Measurements from ENCODE around the gene RBM19. TPM values are rescaled to one million over a fixed set of nuclear protein-coding genes. Genes with fewer than 3 reads are reported as not detected.

Gene RBM19
- total RNA-seq, 1 experiment from 2014 or later, result 35.7 TPM

GRCh38 chr12:113939867-113940266 lies 26.3 kb downstream of the RBM19 start:
- Mint-ChIP-seq H3K4me1 (ENCODE audit: low read depth, unreplicated experiment) (no peaks in the 10 kb centered on the region), H3K4me3 (ENCODE audit: unreplicated experiment) (no peak overlapping the region), H3K9me3 (ENCODE audit: unreplicated experiment) (no peaks in the 10 kb centered on the region), H3K36me3 (ENCODE audit: insufficient read depth, unreplicated experiment) (peaks cover 40% of the 10 kb centered on the region), H3K27ac (ENCODE audit: unreplicated experiment) (no peak overlapping the region), H3K27me3 (ENCODE audit: insufficient read depth, unreplicated experiment) (no peaks in the 10 kb centered on the region)
- H3K4me1 ChIP-seq, result no peaks in the 10 kb centered on the region
- peaks cover 1% of the 10 kb centered on the region for H3K36me3 ChIP-seq (ENCODE audit: control insufficient read depth, insufficient read depth, low read length)
- intact Hi-C loops (cut with micrococcal nuclease; ENCODE audit: unreplicated experiment), result no loop called here
- DNase-seq, result no peak
- H3K27me3 ChIP-seq (replicated peaks; ENCODE audit: control insufficient read depth, insufficient read depth, low read length), result no peaks in the 10 kb centered on the region
- POLR2A ChIA-PET, result no interaction called here
- H3K4me3 ChIP-seq (ENCODE audit: low read depth, low read length), result no peak overlapping the region
- no TSS peak for BruUV-seq (replicated peaks)
- no peaks in the 10 kb centered on the region for H3K9me3 ChIP-seq
- CTCF ChIA-PET, result no interaction called here
- TF ChIP-seq CTCF (IDR thresholded peaks at IDR 0.05; ENCODE audit: insufficient read depth in 1 of 2, low read depth in 1 of 2, low read length in 1 of 2, severe bottlenecking in 1 of 2, unreplicated experiment in 1 of 2), result no peak

- Mint-ChIP-seq H3K27ac (ENCODE audit: unreplicated experiment) (no peak overlapping the region), H3K27me3 (ENCODE audit: insufficient read depth, unreplicated experiment) (no peaks in the 10 kb centered on the region), H3K4me3 (ENCODE audit: unreplicated experiment) (no peak overlapping the region), H3K4me1 (ENCODE audit: low read depth, unreplicated experiment) (no peaks in the 10 kb centered on the region), H3K9me3 (ENCODE audit: unreplicated experiment) (no peaks in the 10 kb centered on the region), H3K36me3 (ENCODE audit: insufficient read depth, unreplicated experiment) (peaks cover 43% of the 10 kb centered on the region)
- intact Hi-C loops (cut with micrococcal nuclease; ENCODE audit: unreplicated experiment), result no loop called here
- Histone ChIP-seq H3K4me1 (no peaks in the 10 kb centered on the region), H3K9me3 (no peaks in the 10 kb centered on the region), H3K36me3 (ENCODE audit: control insufficient read depth, insufficient read depth, low read length) (peaks cover 1% of the 10 kb centered on the region), H3K4me3 (ENCODE audit: low read depth, low read length) (no peak overlapping the region), H3K27me3 (replicated peaks; ENCODE audit: control insufficient read depth, insufficient read depth, low read length) (no peaks in the 10 kb centered on the region)
- no peak for TF ChIP-seq CTCF (IDR thresholded peaks at IDR 0.05; ENCODE audit: insufficient read depth in 1 of 2, low read depth in 1 of 2, low read length in 1 of 2, severe bottlenecking in 1 of 2, unreplicated experiment in 1 of 2)
- POLR2A ChIA-PET, result no interaction called here
- CTCF ChIA-PET, result no interaction called here
- no peak for DNase-seq
- BruUV-seq (replicated peaks), result no TSS peak
These were observed 27.7 kb downstream of the RBM19 start for GRCh38 chr12:113938471-113938870.

- Histone ChIP-seq H3K36me3 (ENCODE audit: control insufficient read depth, insufficient read depth, low read length) (peaks cover 1% of the 10 kb centered on the region), H3K9me3 (no peaks in the 10 kb centered on the region), H3K27me3 (replicated peaks; ENCODE audit: control insufficient read depth, insufficient read depth, low read length) (no peaks in the 10 kb centered on the region), H3K4me1 (no peaks in the 10 kb centered on the region), H3K4me3 (ENCODE audit: low read depth, low read length) (no peak overlapping the region)
- peaks cover 32% of the 10 kb centered on the region for H3K36me3 Mint-ChIP-seq (ENCODE audit: insufficient read depth, unreplicated experiment)
- intact Hi-C loops (cut with micrococcal nuclease; ENCODE audit: unreplicated experiment), result no loop called here
- ChIA-PET CTCF (no interaction called here), POLR2A (no interaction called here)
- no peaks in the 10 kb centered on the region for H3K4me1 Mint-ChIP-seq (ENCODE audit: low read depth, unreplicated experiment)
- H3K4me3 Mint-ChIP-seq (ENCODE audit: unreplicated experiment), result no peak overlapping the region
- H3K9me3 Mint-ChIP-seq (ENCODE audit: unreplicated experiment), result no peaks in the 10 kb centered on the region
- no peak overlapping the region for H3K27ac Mint-ChIP-seq (ENCODE audit: unreplicated experiment)
- no peaks in the 10 kb centered on the region for H3K27me3 Mint-ChIP-seq (ENCODE audit: insufficient read depth, unreplicated experiment)
- no peak for DNase-seq
- TF ChIP-seq CTCF (IDR thresholded peaks at IDR 0.05; ENCODE audit: insufficient read depth in 1 of 2, low read depth in 1 of 2, low read length in 1 of 2, severe bottlenecking in 1 of 2, unreplicated experiment in 1 of 2), result no peak
- BruUV-seq (replicated peaks), result no TSS peak
These were observed 29.7 kb downstream of the RBM19 start for GRCh38 chr12:113936460-113936859.

Data from Caco-2 (cell line).